SK-N-SH (cell line): ENCODE data around the gene EVC. TPM values are rescaled to one million over a fixed set of nuclear protein-coding genes. Genes with fewer than 3 reads are reported as not detected.

Experiments used
- CTCF ChIA-PET: fragments of 300-600, 350-600 bp; formaldehyde crosslinking; extraction: SDS; loops from one replicate; lab custom pipeline; 2021; lab: Yijun Ruan, JAX
- POLR2A ChIA-PET: fragments of 350-600 bp; sonication (Branson Sonifier 250); formaldehyde crosslinking; extraction: SDS; loops from one replicate; lab custom pipeline; 2020; ENCODE audit warnings: antibody characterized with exemption, inconsistent platforms; lab: Yijun Ruan, JAX
- DNase-seq: peaks from one replicate; pipeline ENCODE4 v3.0.0; 2012
- H2AFZ ChIP-seq: fragments of 200-600 bp; sonication (generic); 2 replicates; pipeline ENCODE4 v1.8.1; 2016; ENCODE audit warnings: antibody characterized with exemption, mild to moderate bottlenecking, low read depth
- H3F3A ChIP-seq: fragments of 200-600 bp; sonication (generic); replicated peaks from 2 replicates; pipeline ENCODE3; 2016; ENCODE audit warnings: antibody characterized with exemption, mild to moderate bottlenecking; ENCODE audit not compliant: insufficient read depth
- H3K27ac ChIP-seq, 2 experiments: fragments of 200-500 bp in 1 of 2; fragments of 200-600 bp in 1 of 2; sonication (Bioruptor generic) in 1 of 2; sonication (generic), shearing (Covaris generic) in 1 of 2; 2 replicates each; pipeline versions ENCODE4 v1.5.1 to v1.6.1; 2014 to 2016; ENCODE audit warnings: low read depth in 2 of 2, inconsistent platforms in 1 of 2, low read length in 1 of 2, mild to moderate bottlenecking in 1 of 2, mixed read lengths in 1 of 2
- H3K27me3 ChIP-seq: fragments of 200-600 bp; sonication (generic), shearing (Covaris generic); 2 replicates; pipeline ENCODE4 v1.6.1; 2016; ENCODE audit warnings: mixed run types; ENCODE audit not compliant: insufficient read depth
- H3K36me3 ChIP-seq, 2 experiments: fragments of 200-500 bp in 1 of 2; fragments of 200-600 bp in 1 of 2; sonication (Bioruptor generic) in 1 of 2; sonication (generic) in 1 of 2; replicated peaks in 1 of 2; 2 replicates each; pipeline versions ENCODE3 to v1.5.1; 2014 to 2016; ENCODE audit warnings: low read length in 1 of 2, mild to moderate bottlenecking in 1 of 2; ENCODE audit not compliant: insufficient read depth in 2 of 2, control insufficient read depth in 1 of 2
- H3K4me1 ChIP-seq, 2 experiments: fragments of 200-500 bp in 1 of 2; fragments of 200-600 bp in 1 of 2; sonication (Bioruptor generic) in 1 of 2; sonication (generic), shearing (Covaris generic) in 1 of 2; 2 replicates each; pipeline versions ENCODE4 v1.5.1 to v1.6.1; 2014 to 2016; ENCODE audit warnings: low read depth in 1 of 2, low read length in 1 of 2, mixed run types in 1 of 2; ENCODE audit not compliant: insufficient read depth in 2 of 2, control insufficient read depth in 1 of 2
- H3K4me2 ChIP-seq: fragments of 200-600 bp; sonication (generic), shearing (Covaris generic); 2 replicates; pipeline ENCODE4 v1.6.1; 2017; ENCODE audit warnings: mixed run types
- H3K4me3 ChIP-seq, 2 experiments: fragments of 200-500 bp in 1 of 2; fragments of 200-600 bp in 1 of 2; sonication (Bioruptor generic) in 1 of 2; sonication (generic), shearing (Covaris generic) in 1 of 2; 2 replicates each; pipeline versions ENCODE4 v1.5.1 to v1.8.1; 2014 to 2016; ENCODE audit warnings: low read depth in 2 of 2, inconsistent platforms in 1 of 2, low read length in 1 of 2, mild to moderate bottlenecking in 1 of 2, mixed read lengths in 1 of 2, moderate library complexity in 1 of 2
- H3K79me2 ChIP-seq: fragments of 200-600 bp; sonication (generic); 2 replicates; pipeline ENCODE4 v1.8.1; 2017; ENCODE audit warnings: mild to moderate bottlenecking; ENCODE audit not compliant: insufficient read depth
- H3K9ac ChIP-seq: fragments of 200-600 bp; sonication (generic); 2 replicates; pipeline ENCODE4 v1.6.1; 2017; ENCODE audit warnings: mixed run types
- H3K9me2 ChIP-seq: fragments of 200-600 bp; sonication (generic); 2 replicates; pipeline ENCODE4 v1.6.1; 2017; ENCODE audit warnings: mixed run types
- H3K9me3 ChIP-seq: fragments of 200-600 bp; sonication (generic); 2 replicates; pipeline ENCODE4 v1.6.1; 2017; ENCODE audit warnings: mixed run types, mild to moderate bottlenecking, moderate library complexity
- H4K20me1 ChIP-seq: fragments of 200-600 bp; sonication (generic); 2 replicates; pipeline ENCODE4 v1.6.1; 2017; ENCODE audit warnings: mild to moderate bottlenecking, mixed run types; ENCODE audit not compliant: insufficient read depth
- CHD2 ChIP-seq: fragments of 150-350 bp; IDR thresholded peaks from 2 replicates; pipeline ENCODE4 v1.6.1; 2018; ENCODE audit warnings: low read length; ENCODE audit not compliant: partially characterized antibody
- CTCF ChIP-seq: fragments of 200-600 bp; sonication (generic); IDR thresholded peaks from 2 replicates; pipeline ENCODE4 v1.6.1; 2017; ENCODE audit warnings: antibody characterized with exemption, mild to moderate bottlenecking, moderate library complexity
- EP300 ChIP-seq, 2 experiments: IDR thresholded peaks; 2 replicates each; pipeline versions ENCODE4 v1.4.0 to v1.6.1; 2012; ENCODE audit warnings: borderline replicate concordance in 1 of 2, low read depth in 1 of 2, low read length in 1 of 2
- FOSL2 ChIP-seq: IDR thresholded peaks from 2 replicates; pipeline ENCODE4 v1.4.0; 2012; ENCODE audit warnings: low read depth, mild to moderate bottlenecking, moderate library complexity, borderline replicate concordance
- FOXJ3 ChIP-seq: sonication (generic); formaldehyde crosslinking; IDR thresholded peaks from 2 replicates; pipeline ENCODE4 v1.5.1; 2020; ENCODE audit warnings: mild to moderate bottlenecking, missing genetic modification reagents
- GATA2 ChIP-seq: sonication (generic); formaldehyde crosslinking; IDR thresholded peaks from 2 replicates; pipeline ENCODE4 v1.5.0; 2020; ENCODE audit warnings: mild to moderate bottlenecking, missing genetic modification reagents
- IRF3 ChIP-seq: fragments of 150-350 bp; IDR thresholded peaks from 2 replicates; pipeline ENCODE4 v1.6.1; 2016; ENCODE audit warnings: mild to moderate bottlenecking, low read depth, low read length
- JUND ChIP-seq: IDR thresholded peaks from 2 replicates; pipeline ENCODE4 v1.4.0; 2012
- MXI1 ChIP-seq: IDR thresholded peaks from 2 replicates; pipeline ENCODE4 v1.6.1; 2012; ENCODE audit warnings: mild to moderate bottlenecking, low read depth, low read length, improper control_type of control experiment
- NRF1 ChIP-seq: IDR thresholded peaks from 2 replicates; pipeline ENCODE4 v1.6.1; 2012; ENCODE audit warnings: low read depth, mild to moderate bottlenecking, low read length
- PBX3 ChIP-seq: IDR thresholded peaks from 2 replicates; pipeline ENCODE4; 2012
- POLR2AphosphoS5 ChIP-seq: IDR thresholded peaks from 2 replicates; pipeline ENCODE4 v1.6.1; 2012; ENCODE audit warnings: low read depth, low read length
- RXRA ChIP-seq: IDR thresholded peaks from 2 replicates; pipeline ENCODE4 v1.4.0; 2012; ENCODE audit warnings: low read depth, mild to moderate bottlenecking, borderline replicate concordance
- SIN3A ChIP-seq: IDR thresholded peaks from 2 replicates; pipeline ENCODE4 v1.6.1; 2012; ENCODE audit warnings: low read depth, mild to moderate bottlenecking, low read length, moderate library complexity, borderline replicate concordance
- SMC3 ChIP-seq: IDR thresholded peaks from 2 replicates; pipeline ENCODE4 v1.6.1; 2012; ENCODE audit warnings: low read depth, low read length, improper control_type of control experiment
- TAF1 ChIP-seq: IDR thresholded peaks from 2 replicates; pipeline ENCODE4 v1.6.1; 2012; ENCODE audit warnings: low read depth, mild to moderate bottlenecking, low read length, moderate library complexity, borderline replicate concordance
- TCF12 ChIP-seq: IDR thresholded peaks from 2 replicates; pipeline ENCODE4 v1.4.0; 2012
- TEAD4 ChIP-seq: IDR thresholded peaks from 2 replicates; pipeline ENCODE4 v1.4.0; 2012; ENCODE audit warnings: mild to moderate bottlenecking, borderline replicate concordance; ENCODE audit not compliant: insufficient read depth
- WGBS: methylation state at CpG from one replicate; pipeline ENCODE4 v1.1.6; 2017; ENCODE audit warnings: low lambda C conversion rate; 5-methylcytosine and 5-hydroxymethylcytosine counted together
- polyA plus RNA-seq, 3 experiments: library from polyadenylated mRNA; depleted of rRNA; stranded (reverse); fragments of >200 nt; gene quantifications; 2 replicates each; pipeline ENCODE4 v1.2.3, GENCODE V29; 2012

Gene EVC
- polyA plus RNA-seq, 1 of the 3 experiments (the other 2 are of a cell fraction), result 3.8 TPM

GRCh38 chr4:5742388-5742787, 31.4 kb downstream of the EVC start:
- H3K27me3 ChIP-seq, result no peaks in the 10 kb centered on the region
- no peak overlapping the region for H2AFZ ChIP-seq
- no peak overlapping the region for H3K9ac ChIP-seq
- POLR2A ChIA-PET, result no interaction called here
- no peak overlapping the region for H3K27ac ChIP-seq
- no peaks in the 10 kb centered on the region for H3K9me3 ChIP-seq
- TF ChIP-seq PBX3 (no peak), TEAD4 (no peak), FOXJ3 (CRISPR knock-in tag) (no peak), MXI1 (no peak), CHD2 (no peak), SIN3A (no peak), RXRA (no peak), GATA2 (CRISPR knock-in tag) (no peak), CTCF (no peak), TCF12 (no peak), JUND (no peak), POLR2AphosphoS5 (no peak), FOSL2 (no peak), NRF1 (no peak), IRF3 (no peak), SMC3 (no peak), TAF1 (no peak), EP300 (IDR thresholded peaks at IDR 0.05; ENCODE audit: borderline replicate concordance in 1 of 2, low read depth in 1 of 2, low read length in 1 of 2) (no peak)
- no peak overlapping the region for H3K4me3 ChIP-seq
- H3K4me2 ChIP-seq, result no peak overlapping the region
- CTCF ChIA-PET, result no interaction called here
- no peaks in the 10 kb centered on the region for H4K20me1 ChIP-seq
- H3K36me3 ChIP-seq, result peaks cover 26 to 30% of the 10 kb centered on the region in 2 experiments
- 93% methylated on average over 2 of the region's 2 CpGs for WGBS
- no peak for DNase-seq
- H3K79me2 ChIP-seq, result no peaks in the 10 kb centered on the region
- no peaks in the 10 kb centered on the region for H3K9me2 ChIP-seq
- no peaks in the 10 kb centered on the region; a peak in 1 of 4 replicates for H3K4me1 ChIP-seq
- no peaks in the 10 kb centered on the region for H3F3A ChIP-seq
